Prostate gland (tissue), 2 donors: ENCODE results near the gene MAP3K20.
A peak's percentile ranks its signal among the peaks of the same experiment; 100 is the strongest.

Source experiments
- POLR2A ChIP-seq: fragments of 450-650 bp; IDR thresholded peaks from one replicate; pipeline ENCODE4 v1.6.1; 2016; ENCODE audit warnings: antibody characterized with exemption, mild to moderate bottlenecking
- POLR2AphosphoS5 ChIP-seq: sonication (generic); formaldehyde crosslinking; IDR thresholded peaks from one replicate; pipeline ENCODE4 v1.6.1; 2017; ENCODE audit warnings: antibody characterized with exemption
- TF ChIP-seq, protein P1 (sequence below), 4 experiments: fragments of 200-600 bp in 2 of 4; fragments of 450-650 bp in 2 of 4; sonication (generic) in 2 of 4; IDR thresholded peaks; 1 replicate in 3 of 4; 2 replicates in 1 of 4; pipeline ENCODE4 v1.5.1; 2016 to 2019; ENCODE audit warnings: antibody characterized with exemption in 4 of 4, mild to moderate bottlenecking in 2 of 4, moderate library complexity in 2 of 4

DNA sequence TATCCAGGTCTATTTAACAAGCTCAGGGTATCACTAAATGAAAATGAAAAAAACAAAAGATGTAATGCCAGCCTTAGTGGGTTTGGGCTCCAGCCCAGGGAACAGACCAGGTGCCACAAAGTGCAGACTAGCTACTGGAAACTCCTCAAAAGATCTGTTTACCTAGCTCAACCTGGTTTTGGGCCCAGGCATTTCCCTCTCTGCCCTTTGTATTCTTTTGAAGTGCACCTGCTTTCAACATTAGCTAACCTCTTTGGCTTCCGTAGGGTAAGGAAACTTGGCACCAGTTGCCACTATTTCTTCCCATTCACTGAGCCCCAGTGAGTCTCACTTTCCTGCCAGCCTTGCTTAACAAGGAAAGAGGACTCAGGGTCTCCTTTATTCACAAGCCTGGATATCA is 155.4 kb downstream of the MAP3K20 start:
- TF ChIP-seq, protein P1, sequence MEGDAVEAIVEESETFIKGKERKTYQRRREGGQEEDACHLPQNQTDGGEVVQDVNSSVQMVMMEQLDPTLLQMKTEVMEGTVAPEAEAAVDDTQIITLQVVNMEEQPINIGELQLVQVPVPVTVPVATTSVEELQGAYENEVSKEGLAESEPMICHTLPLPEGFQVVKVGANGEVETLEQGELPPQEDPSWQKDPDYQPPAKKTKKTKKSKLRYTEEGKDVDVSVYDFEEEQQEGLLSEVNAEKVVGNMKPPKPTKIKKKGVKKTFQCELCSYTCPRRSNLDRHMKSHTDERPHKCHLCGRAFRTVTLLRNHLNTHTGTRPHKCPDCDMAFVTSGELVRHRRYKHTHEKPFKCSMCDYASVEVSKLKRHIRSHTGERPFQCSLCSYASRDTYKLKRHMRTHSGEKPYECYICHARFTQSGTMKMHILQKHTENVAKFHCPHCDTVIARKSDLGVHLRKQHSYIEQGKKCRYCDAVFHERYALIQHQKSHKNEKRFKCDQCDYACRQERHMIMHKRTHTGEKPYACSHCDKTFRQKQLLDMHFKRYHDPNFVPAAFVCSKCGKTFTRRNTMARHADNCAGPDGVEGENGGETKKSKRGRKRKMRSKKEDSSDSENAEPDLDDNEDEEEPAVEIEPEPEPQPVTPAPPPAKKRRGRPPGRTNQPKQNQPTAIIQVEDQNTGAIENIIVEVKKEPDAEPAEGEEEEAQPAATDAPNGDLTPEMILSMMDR (IDR thresholded peaks at IDR 0.05): no peak
- no peak for TF ChIP-seq POLR2A
- peak; percentile 77 for TF ChIP-seq POLR2AphosphoS5
